HEK293 (cell line): ENCODE data around the gene TOP2A.

ENCODE experiments used
- ATF2 ChIP-seq: fragments of 450-650 bp; formaldehyde crosslinking; IDR thresholded peaks from 2 replicates; pipeline ENCODE4 v1.5.1; 2016; ENCODE audit warnings: missing biosample characterization, missing genetic modification characterization, low read depth
- BCL6B ChIP-seq: fragments of 450-650 bp; formaldehyde crosslinking; IDR thresholded peaks from 2 replicates; pipeline ENCODE4 v1.5.1; 2017; ENCODE audit warnings: missing biosample characterization, missing genetic modification characterization
- EGR2 ChIP-seq: fragments of 450-650 bp; formaldehyde crosslinking; IDR thresholded peaks from 2 replicates; pipeline ENCODE4 v1.5.1; 2016; ENCODE audit warnings: low read depth, missing biosample characterization, missing genetic modification characterization
- KLF16 ChIP-seq: fragments of 450-650 bp; formaldehyde crosslinking; IDR thresholded peaks from 2 replicates; pipeline ENCODE4 v1.5.1; 2017; ENCODE audit warnings: missing biosample characterization, missing genetic modification characterization
- YY1 ChIP-seq: fragments of 450-650 bp; formaldehyde crosslinking; IDR thresholded peaks from 2 replicates; pipeline ENCODE4 v1.5.1; 2018; ENCODE audit warnings: missing biosample characterization, missing genetic modification characterization
- ZBTB1 ChIP-seq: fragments of 450-650 bp; formaldehyde crosslinking; IDR thresholded peaks from 2 replicates; pipeline ENCODE4 v1.5.1; 2016; ENCODE audit warnings: missing biosample characterization, missing genetic modification characterization
- ZFP69B ChIP-seq: fragments of 450-650 bp; formaldehyde crosslinking; IDR thresholded peaks from 2 replicates; pipeline ENCODE4 v1.5.1; 2016; ENCODE audit warnings: missing biosample characterization, missing genetic modification characterization
- ZNF112 ChIP-seq: fragments of 450-650 bp; formaldehyde crosslinking; IDR thresholded peaks from 2 replicates; pipeline ENCODE4 v1.5.0; 2017; ENCODE audit warnings: missing biosample characterization, missing genetic modification characterization
- ZNF132 ChIP-seq: fragments of 450-650 bp; formaldehyde crosslinking; IDR thresholded peaks from 2 replicates; pipeline ENCODE4 v1.5.1; 2017; ENCODE audit warnings: missing biosample characterization, missing genetic modification characterization, borderline replicate concordance
- ZNF138 ChIP-seq: fragments of 450-650 bp; formaldehyde crosslinking; IDR thresholded peaks from 2 replicates; pipeline ENCODE4 v1.5.1; 2016; ENCODE audit warnings: missing biosample characterization, missing genetic modification characterization, borderline replicate concordance
- ZNF146 ChIP-seq: fragments of 450-650 bp; formaldehyde crosslinking; IDR thresholded peaks from 2 replicates; pipeline ENCODE4 v1.5.1; 2016; ENCODE audit warnings: missing biosample characterization, missing genetic modification characterization
- ZNF16 ChIP-seq: fragments of 450-650 bp; formaldehyde crosslinking; IDR thresholded peaks from 2 replicates; pipeline ENCODE4 v1.5.1; 2016; ENCODE audit warnings: low read depth, missing biosample characterization, missing genetic modification characterization
- ZNF169 ChIP-seq: fragments of 450-650 bp; formaldehyde crosslinking; IDR thresholded peaks from 2 replicates; pipeline ENCODE4 v1.5.1; 2016; ENCODE audit warnings: missing biosample characterization, missing genetic modification characterization
- ZNF19 ChIP-seq: fragments of 450-650 bp; formaldehyde crosslinking; IDR thresholded peaks from 2 replicates; pipeline ENCODE4; 2016; ENCODE audit warnings: missing biosample characterization, missing genetic modification characterization, low read depth
- ZNF214 ChIP-seq: fragments of 450-650 bp; formaldehyde crosslinking; IDR thresholded peaks from 2 replicates; pipeline ENCODE4 v1.5.1; 2017; ENCODE audit warnings: missing biosample characterization, mild to moderate bottlenecking, missing genetic modification characterization, borderline replicate concordance
- ZNF302 ChIP-seq: fragments of 450-650 bp; formaldehyde crosslinking; IDR thresholded peaks from 2 replicates; pipeline ENCODE4 v1.5.1; 2016; ENCODE audit warnings: missing biosample characterization, missing genetic modification characterization, low read depth
- ZNF423 ChIP-seq: fragments of 450-650 bp; formaldehyde crosslinking; IDR thresholded peaks from 2 replicates; pipeline ENCODE4 v1.5.1; 2016; ENCODE audit warnings: missing biosample characterization, missing genetic modification characterization
- ZNF48 ChIP-seq: fragments of 450-650 bp; formaldehyde crosslinking; IDR thresholded peaks from 2 replicates; pipeline ENCODE4 v1.5.1; 2016; ENCODE audit warnings: missing biosample characterization, missing genetic modification characterization
- ZNF510 ChIP-seq: fragments of 450-650 bp; formaldehyde crosslinking; IDR thresholded peaks from 2 replicates; pipeline ENCODE4 v1.5.1; 2018; ENCODE audit warnings: mild to moderate bottlenecking, missing genetic modification characterization, missing biosample characterization; ENCODE audit not compliant: insufficient replicate concordance
- ZNF560 ChIP-seq: fragments of 450-650 bp; formaldehyde crosslinking; IDR thresholded peaks from 2 replicates; pipeline ENCODE4 v1.5.1; 2017; ENCODE audit warnings: missing biosample characterization, missing genetic modification characterization, borderline replicate concordance
- ZNF596 ChIP-seq: fragments of 450-650 bp; IDR thresholded peaks from 2 replicates; pipeline ENCODE4 v1.5.0; 2018; ENCODE audit warnings: missing biosample characterization, mild to moderate bottlenecking, missing genetic modification characterization, moderate library complexity
- ZNF654 ChIP-seq: fragments of 450-650 bp; formaldehyde crosslinking; IDR thresholded peaks from 2 replicates; pipeline ENCODE4 v1.5.1; 2016; ENCODE audit warnings: low read depth, missing biosample characterization, missing genetic modification characterization
- ZNF660 ChIP-seq: fragments of 450-650 bp; IDR thresholded peaks from 2 replicates; pipeline ENCODE4 v1.5.1; 2018; ENCODE audit warnings: missing biosample characterization, mild to moderate bottlenecking, missing genetic modification characterization
- ZNF76 ChIP-seq: fragments of 450-650 bp; formaldehyde crosslinking; IDR thresholded peaks from 2 replicates; pipeline ENCODE4; 2016; ENCODE audit warnings: low read depth, missing biosample characterization, missing genetic modification characterization, borderline replicate concordance
- ZNF785 ChIP-seq: fragments of 450-650 bp; formaldehyde crosslinking; IDR thresholded peaks from 2 replicates; pipeline ENCODE4 v1.5.1; 2016; ENCODE audit warnings: missing biosample characterization, missing genetic modification characterization
- ZNF837 ChIP-seq: fragments of 450-650 bp; formaldehyde crosslinking; IDR thresholded peaks from 2 replicates; pipeline ENCODE4 v1.5.1; 2016; ENCODE audit warnings: missing biosample characterization, missing genetic modification characterization
- TF ChIP-seq, protein P1 (sequence below): fragments of 450-650 bp; formaldehyde crosslinking; IDR thresholded peaks from 2 replicates; pipeline ENCODE4 v1.5.1; 2016; ENCODE audit warnings: missing biosample characterization, missing genetic modification characterization
- TF ChIP-seq, protein P2 (sequence below): IDR thresholded peaks from 2 replicates; pipeline ENCODE4 v1.6.1; 2011; ENCODE audit warnings: mild to moderate bottlenecking, low read depth, low read length, borderline replicate concordance
- TF ChIP-seq, protein P3 (sequence below): fragments of 450-650 bp; formaldehyde crosslinking; conservative IDR thresholded peaks from 2 replicates; pipeline ENCODE4 v1.5.1; 2016; ENCODE audit warnings: low read depth, missing biosample characterization, missing genetic modification characterization
- TF ChIP-seq, protein P4 (sequence below): fragments of 450-650 bp; formaldehyde crosslinking; IDR thresholded peaks from 2 replicates; pipeline ENCODE4 v1.5.1; 2016; ENCODE audit warnings: missing biosample characterization, missing genetic modification characterization

TOP2A gene

GRCh38 chr17:40340880-40341807, 76.6 kb downstream of the TOP2A start (continued):
- TF ChIP-seq, protein P1, sequence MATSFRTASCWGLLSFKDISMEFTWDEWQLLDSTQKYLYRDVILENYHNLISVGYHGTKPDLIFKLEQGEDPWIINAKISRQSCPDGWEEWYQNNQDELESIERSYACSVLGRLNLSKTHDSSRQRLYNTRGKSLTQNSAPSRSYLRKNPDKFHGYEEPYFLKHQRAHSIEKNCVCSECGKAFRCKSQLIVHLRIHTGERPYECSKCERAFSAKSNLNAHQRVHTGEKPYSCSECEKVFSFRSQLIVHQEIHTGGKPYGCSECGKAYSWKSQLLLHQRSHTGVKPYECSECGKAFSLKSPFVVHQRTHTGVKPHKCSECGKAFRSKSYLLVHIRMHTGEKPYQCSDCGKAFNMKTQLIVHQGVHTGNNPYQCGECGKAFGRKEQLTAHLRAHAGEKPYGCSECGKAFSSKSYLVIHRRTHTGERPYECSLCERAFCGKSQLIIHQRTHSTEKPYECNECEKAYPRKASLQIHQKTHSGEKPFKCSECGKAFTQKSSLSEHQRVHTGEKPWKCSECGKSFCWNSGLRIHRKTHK (tag by site-specific recombination) = no peak
- TF ChIP-seq ZNF19 (no peak), ATF2 (peak; percentile 83), ZNF785 (tag by site-specific recombination) (no peak), ZNF660 (tag by site-specific recombination) (peak; percentile 75; the same call in 1 of the 2 replicates), EGR2 (no peak), ZNF76 (tag by site-specific recombination) (no peak), ZNF112 (tag by site-specific recombination) (no peak), ZNF654 (tag by site-specific recombination) (no peak), ZBTB1 (no peak), ZNF302 (no peak), ZNF146 (no peak), ZFP69B (tag by site-specific recombination) (peak; percentile 45), ZNF138 (tag by site-specific recombination) (no peak), BCL6B (no peak), YY1 (tag by site-specific recombination) (no peak), ZNF169 (tag by site-specific recombination) (no peak), ZNF132 (no peak), ZNF596 (tag by site-specific recombination) (no peak), KLF16 (tag by site-specific recombination) (peak; percentile 24; the same call in 1 of the 2 replicates), ZNF837 (tag by site-specific recombination) (no peak), ZNF214 (no peak), ZNF48 (no peak), ZNF560 (no peak), ZNF16 (tag by site-specific recombination) (no peak), ZNF423 (tag by site-specific recombination) (no peak), ZNF510 (tag by site-specific recombination) (no peak)
- TF ChIP-seq, protein P2, sequence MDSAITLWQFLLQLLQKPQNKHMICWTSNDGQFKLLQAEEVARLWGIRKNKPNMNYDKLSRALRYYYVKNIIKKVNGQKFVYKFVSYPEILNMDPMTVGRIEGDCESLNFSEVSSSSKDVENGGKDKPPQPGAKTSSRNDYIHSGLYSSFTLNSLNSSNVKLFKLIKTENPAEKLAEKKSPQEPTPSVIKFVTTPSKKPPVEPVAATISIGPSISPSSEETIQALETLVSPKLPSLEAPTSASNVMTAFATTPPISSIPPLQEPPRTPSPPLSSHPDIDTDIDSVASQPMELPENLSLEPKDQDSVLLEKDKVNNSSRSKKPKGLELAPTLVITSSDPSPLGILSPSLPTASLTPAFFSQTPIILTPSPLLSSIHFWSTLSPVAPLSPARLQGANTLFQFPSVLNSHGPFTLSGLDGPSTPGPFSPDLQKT = no peak
- TF ChIP-seq, protein P3, sequence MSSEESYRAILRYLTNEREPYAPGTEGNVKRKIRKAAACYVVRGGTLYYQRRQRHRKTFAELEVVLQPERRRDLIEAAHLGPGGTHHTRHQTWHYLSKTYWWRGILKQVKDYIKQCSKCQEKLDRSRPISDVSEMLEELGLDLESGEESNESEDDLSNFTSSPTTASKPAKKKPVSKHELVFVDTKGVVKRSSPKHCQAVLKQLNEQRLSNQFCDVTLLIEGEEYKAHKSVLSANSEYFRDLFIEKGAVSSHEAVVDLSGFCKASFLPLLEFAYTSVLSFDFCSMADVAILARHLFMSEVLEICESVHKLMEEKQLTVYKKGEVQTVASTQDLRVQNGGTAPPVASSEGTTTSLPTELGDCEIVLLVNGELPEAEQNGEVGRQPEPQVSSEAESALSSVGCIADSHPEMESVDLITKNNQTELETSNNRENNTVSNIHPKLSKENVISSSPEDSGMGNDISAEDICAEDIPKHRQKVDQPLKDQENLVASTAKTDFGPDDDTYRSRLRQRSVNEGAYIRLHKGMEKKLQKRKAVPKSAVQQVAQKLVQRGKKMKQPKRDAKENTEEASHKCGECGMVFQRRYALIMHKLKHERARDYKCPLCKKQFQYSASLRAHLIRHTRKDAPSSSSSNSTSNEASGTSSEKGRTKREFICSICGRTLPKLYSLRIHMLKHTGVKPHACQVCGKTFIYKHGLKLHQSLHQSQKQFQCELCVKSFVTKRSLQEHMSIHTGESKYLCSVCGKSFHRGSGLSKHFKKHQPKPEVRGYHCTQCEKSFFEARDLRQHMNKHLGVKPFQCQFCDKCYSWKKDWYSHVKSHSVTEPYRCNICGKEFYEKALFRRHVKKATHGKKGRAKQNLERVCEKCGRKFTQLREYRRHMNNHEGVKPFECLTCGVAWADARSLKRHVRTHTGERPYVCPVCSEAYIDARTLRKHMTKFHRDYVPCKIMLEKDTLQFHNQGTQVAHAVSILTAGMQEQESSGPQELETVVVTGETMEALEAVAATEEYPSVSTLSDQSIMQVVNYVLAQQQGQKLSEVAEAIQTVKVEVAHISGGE (tag by site-specific recombination) = peak; percentile 83
- TF ChIP-seq, protein P4, sequence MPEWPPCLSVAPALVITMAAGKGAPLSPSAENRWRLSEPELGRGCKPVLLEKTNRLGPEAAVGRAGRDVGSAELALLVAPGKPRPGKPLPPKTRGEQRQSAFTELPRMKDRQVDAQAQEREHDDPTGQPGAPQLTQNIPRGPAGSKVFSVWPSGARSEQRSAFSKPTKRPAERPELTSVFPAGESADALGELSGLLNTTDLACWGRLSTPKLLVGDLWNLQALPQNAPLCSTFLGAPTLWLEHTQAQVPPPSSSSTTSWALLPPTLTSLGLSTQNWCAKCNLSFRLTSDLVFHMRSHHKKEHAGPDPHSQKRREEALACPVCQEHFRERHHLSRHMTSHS (tag by site-specific recombination) = no peak
